Heart right ventricle (tissue), 16 donors: Measurements from ENCODE around the gene PDSS2. TPM values are rescaled to one million over a fixed set of nuclear protein-coding genes. Genes with fewer than 3 reads are reported as not detected.

Experiments
- ATAC-seq, 8 donors: fragments of 200-7000 bp; cut with Tn5 transposase; one replicate each; pipeline ENCODE4 v1.9.1; 2020; ENCODE audit warnings: mild to moderate bottlenecking in 8 of 8, moderate library complexity in 8 of 8, moderate number of reproducible peaks in 1 of 8
- DNase-seq, 2 donors: peaks; one replicate each; pipeline ENCODE4 v3.0.0-alpha.2; 2020
- H3K27ac ChIP-seq, 10 donors: fragments of 200-600 bp; sonication (generic) in 2 of 10; one replicate each; pipeline versions ENCODE4 v1.5.0 to v1.8.0; 2020 to 2022; ENCODE audit warnings: mild to moderate bottlenecking in 3 of 10
- H3K27me3 ChIP-seq, 7 donors: fragments of 200-600 bp; one replicate each; pipeline ENCODE4 v1.8.0; 2021 to 2022; ENCODE audit warnings: mild to moderate bottlenecking in 2 of 7
- H3K36me3 ChIP-seq, 9 donors: fragments of 200-600 bp; sonication (generic) in 1 of 9; one replicate each; pipeline versions ENCODE4 v1.5.0 to v1.8.0; 2020 to 2022; ENCODE audit warnings: mild to moderate bottlenecking in 2 of 9
- H3K4me1 ChIP-seq, 9 donors: fragments of 200-600 bp; sonication (generic) in 1 of 9; one replicate each; pipeline versions ENCODE4 v1.5.0 to v1.8.0; 2020 to 2022; ENCODE audit warnings: mild to moderate bottlenecking in 4 of 9
- H3K4me3 ChIP-seq, 10 donors: fragments of 200-600 bp; sonication (generic) in 2 of 10; one replicate each; pipeline versions ENCODE4 v1.5.0 to v1.8.0; 2020 to 2022; ENCODE audit warnings: mild to moderate bottlenecking in 7 of 10, moderate library complexity in 2 of 10
- H3K9me3 ChIP-seq, 11 donors: fragments of 200-600 bp in 10 of 11; sonication (generic) in 2 of 11; one replicate each; pipeline versions ENCODE4 v1.5.0 to v1.8.0; 2013 to 2022; ENCODE audit warnings: mild to moderate bottlenecking in 2 of 11, control low read depth in 1 of 11, moderate library complexity in 1 of 11
- WGBS, 2 donors: extraction: QIAGEN DNeasy Blood & Tissue Kit; methylation state at CpG; one replicate each; pipeline ENCODE4 v1.1.7; 2013; ENCODE audit warnings: inconsistent platforms in 1 of 2; 5-methylcytosine and 5-hydroxymethylcytosine counted together
- intact Hi-C, 10 donors: fragments of 100-400 bp; cut with DNase I; formaldehyde crosslinking; loops; one replicate each; pipeline versions ENCODE4 v1.11.1 to v1.14.2; 2022
- polyA plus RNA-seq, 2 donors: library from polyadenylated mRNA; stranded (reverse); fragments of 200-250 nt; gene quantifications; one replicate each; pipeline ENCODE4 v1.2.3, GENCODE V29; 2013
- total RNA-seq, 10 donors: library from RNA; stranded (reverse); fragmentation: NEBNext Ultra II Directional in 3 of 10; extraction: Animal tissue kit (Norgen Biotek cat#: 25700) in 3 of 10; gene quantifications; one replicate each; pipeline versions ENCODE4 v1.2.1 to v1.2.4, GENCODE V29; 2021 to 2023
- TF ChIP-seq, protein P1 (sequence below), 9 donors: fragments of 200-600 bp; sonication (generic) in 2 of 9; IDR thresholded peaks; one replicate each; pipeline versions ENCODE4 v1.5.0 to v1.8.0; 2021 to 2022; ENCODE audit warnings: antibody characterized with exemption in 9 of 9, mild to moderate bottlenecking in 5 of 9, moderate library complexity in 1 of 9
- donor health status: Arrhythmogenic right ventricular cardiomyopathy.
- donor health status: ischemic (EF 13 %, LVEDD 7.1; RV severe dilation, severe dysfunction).
- donor health status: healthy with polysubstance abuse.
- donor health status: DM: no; HTN: yes; CAD: no.
- donor health status: DM: no; HTN: no; CAD: no.
- donor health status: ischemic (EF 25% LVEDD 6.9; RV normal size, moderate dysfunction).
- donor health status: ischemic (EF 25% LVEDD 5.7; RV mildly dilated, moderate dysfunction).
- donor health status: healthy.
- donor health status: DM: yes; HTN: yes; CAD: no.
- donor health status: Ischemic cardiomyopathy.
- donor health status: ischemic (EF 35%, LVEDD 5.7; RV mildly dilated, moderate dysfunction).
- donor health status: nonischemic (EF 11% LVEDD 7.7; RV severe dilation, severe dysfunction).
- donor health status: DM: yes; HTN: yes; CAD: no.
- donor health status: PGD.
- donor health status: ischemic (EF 29% LVEDD 5.4; RV normal size, mild dysfunction).
- donor health status: nonischemic (EF 23%, LVEDD 6.1; RV moderate dilation, normal function).

Gene PDSS2
- total and polyA plus RNA-seq, 12 donors = 5.5 to 22.2 (median 18.0) TPM

DNA sequence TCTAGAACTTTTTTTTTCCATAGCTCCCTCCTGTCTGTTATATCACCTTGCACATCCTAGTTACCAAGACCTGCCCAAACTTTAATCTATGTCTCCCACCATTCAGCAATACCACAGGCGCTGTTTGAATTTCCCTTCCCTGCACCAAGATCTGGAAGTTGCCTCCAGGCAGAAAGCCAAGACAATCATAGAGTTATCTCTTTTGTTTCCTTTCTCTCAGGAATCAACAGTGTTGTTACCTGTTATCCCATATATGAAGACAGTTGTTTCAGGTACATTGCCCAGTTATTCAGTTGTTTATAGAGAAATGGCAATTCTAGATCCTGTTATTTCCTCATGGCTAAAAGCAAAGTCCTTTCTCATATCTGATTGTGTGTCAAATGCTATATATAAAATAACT is 63.2 kb downstream of the PDSS2 start:
- Histone ChIP-seq H3K36me3 (peaks cover 0 to 8% (median 0%) of the 10 kb centered on the region in 9 donors), H3K27me3 (no peaks in the 10 kb centered on the region), H3K27ac (no peak overlapping the region), H3K9me3 (peaks cover 0 to 43% (median 5%) of the 10 kb centered on the region in 11 donors), H3K4me3 (no peak overlapping the region), H3K4me1 (no peaks in the 10 kb centered on the region)
- TF ChIP-seq, protein P1, sequence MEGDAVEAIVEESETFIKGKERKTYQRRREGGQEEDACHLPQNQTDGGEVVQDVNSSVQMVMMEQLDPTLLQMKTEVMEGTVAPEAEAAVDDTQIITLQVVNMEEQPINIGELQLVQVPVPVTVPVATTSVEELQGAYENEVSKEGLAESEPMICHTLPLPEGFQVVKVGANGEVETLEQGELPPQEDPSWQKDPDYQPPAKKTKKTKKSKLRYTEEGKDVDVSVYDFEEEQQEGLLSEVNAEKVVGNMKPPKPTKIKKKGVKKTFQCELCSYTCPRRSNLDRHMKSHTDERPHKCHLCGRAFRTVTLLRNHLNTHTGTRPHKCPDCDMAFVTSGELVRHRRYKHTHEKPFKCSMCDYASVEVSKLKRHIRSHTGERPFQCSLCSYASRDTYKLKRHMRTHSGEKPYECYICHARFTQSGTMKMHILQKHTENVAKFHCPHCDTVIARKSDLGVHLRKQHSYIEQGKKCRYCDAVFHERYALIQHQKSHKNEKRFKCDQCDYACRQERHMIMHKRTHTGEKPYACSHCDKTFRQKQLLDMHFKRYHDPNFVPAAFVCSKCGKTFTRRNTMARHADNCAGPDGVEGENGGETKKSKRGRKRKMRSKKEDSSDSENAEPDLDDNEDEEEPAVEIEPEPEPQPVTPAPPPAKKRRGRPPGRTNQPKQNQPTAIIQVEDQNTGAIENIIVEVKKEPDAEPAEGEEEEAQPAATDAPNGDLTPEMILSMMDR (IDR thresholded peaks at IDR 0.05) = no peak
- 82 to 86% methylated on average over 1 of the region's 1 CpG for WGBS, 2 donors
- intact Hi-C loops = no loop called here
- ATAC-seq (no peak), DNase-seq (no peak)

DNA sequence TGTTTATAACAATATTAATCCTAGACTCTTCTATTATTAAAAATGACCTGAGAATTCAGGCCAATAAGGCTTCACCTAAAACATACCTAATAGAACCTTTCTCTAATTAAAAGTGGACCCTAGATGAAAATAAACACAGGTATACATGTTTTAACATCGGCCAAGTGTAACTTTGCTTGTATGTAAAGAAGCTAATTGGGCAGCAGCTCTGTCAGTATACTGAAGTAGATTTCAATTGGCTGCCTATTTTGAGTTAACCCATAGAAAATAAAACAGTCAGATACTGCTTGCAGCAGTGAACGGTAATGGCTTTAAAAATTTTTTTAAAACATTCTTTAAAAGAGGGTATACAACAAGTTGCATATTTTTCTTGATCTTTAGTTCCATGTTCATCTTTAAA is 67.3 kb downstream of the PDSS2 start:
- DNase-seq = no peak
- intact Hi-C loops = no loop called here
- Histone ChIP-seq H3K27me3 (no peaks in the 10 kb centered on the region), H3K9me3 (peaks cover 0 to 40% (median 5%) of the 10 kb centered on the region in 11 donors), H3K4me1 (no peaks in the 10 kb centered on the region), H3K27ac (no peak overlapping the region), H3K4me3 (no peak overlapping the region), H3K36me3 (peaks cover 0 to 8% (median 0%) of the 10 kb centered on the region in 9 donors)
- TF ChIP-seq, protein P1 (IDR thresholded peaks at IDR 0.05) = no peak
- no peak for ATAC-seq
- 98 to 99% methylated on average over 2 of the region's 2 CpGs for WGBS, 2 donors

DNA sequence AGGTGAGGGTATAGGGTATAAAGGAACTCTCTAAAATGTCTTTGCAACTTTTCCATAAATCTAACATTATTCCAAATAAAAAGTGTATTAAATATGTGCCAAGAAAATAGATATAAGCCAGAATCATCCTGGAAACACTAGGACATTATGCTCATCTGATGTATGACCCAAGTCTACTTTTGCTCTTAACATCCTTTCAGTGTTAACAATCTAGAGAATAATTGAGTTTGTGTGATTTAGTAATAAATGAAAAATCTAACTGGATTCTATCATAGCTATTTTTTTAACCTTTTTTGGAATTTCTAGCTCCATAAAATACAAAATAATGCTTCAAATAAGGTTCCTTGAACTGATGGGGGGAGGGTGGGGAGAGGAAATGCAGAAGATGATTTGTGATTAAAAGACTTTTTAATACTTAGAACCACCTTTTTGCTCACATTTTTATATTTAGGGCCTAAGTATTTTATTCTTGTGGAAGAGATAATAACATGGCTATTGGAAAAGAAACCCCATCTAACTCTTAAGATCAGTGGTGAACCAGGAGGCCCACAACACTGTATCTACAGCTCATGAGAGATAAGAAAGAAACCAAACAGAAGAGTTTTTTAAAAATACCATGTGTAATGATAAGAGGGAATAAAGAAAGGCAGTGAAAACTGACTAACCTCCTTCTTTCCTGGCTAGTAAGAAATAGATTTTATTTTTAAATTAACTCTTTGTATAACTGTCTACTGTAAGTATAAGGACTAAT is 68.5 kb downstream of the PDSS2 start:
- ATAC-seq = no peak
- no peaks in the 10 kb centered on the region for H3K4me1 ChIP-seq
- no peak overlapping the region for H3K27ac ChIP-seq
- H3K27me3 ChIP-seq = no peaks in the 10 kb centered on the region
- peaks cover 0 to 35% (median 5%) of the 10 kb centered on the region in 11 donors for H3K9me3 ChIP-seq
- intact Hi-C loops = no loop called here
- peaks cover 0 to 8% (median 0%) of the 10 kb centered on the region in 9 donors for H3K36me3 ChIP-seq
- no peak for DNase-seq
- H3K4me3 ChIP-seq = no peak overlapping the region
- TF ChIP-seq, protein P1 (IDR thresholded peaks at IDR 0.05) = no peak

DNA sequence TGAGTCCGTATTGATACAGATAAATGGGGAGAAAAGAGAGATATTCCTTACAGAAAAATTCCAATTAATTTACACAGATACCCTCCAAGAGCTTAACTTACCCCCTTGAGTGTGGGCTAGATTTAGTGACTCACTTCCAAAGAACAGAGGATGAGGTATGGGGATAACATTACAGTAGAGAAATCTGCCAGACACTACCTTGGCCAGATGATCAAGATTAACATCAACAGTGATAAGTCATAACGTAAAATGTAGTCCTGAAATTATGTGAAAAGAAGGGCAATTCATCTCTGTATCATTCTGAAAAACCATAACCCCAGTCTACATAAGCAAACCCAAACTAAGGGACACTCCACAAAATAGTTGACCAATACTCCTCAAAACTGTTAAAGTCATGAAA is 69.3 kb downstream of the PDSS2 start:
- ATAC-seq = no peak
- 93 to 100% methylated on average over 2 of the region's 2 CpGs for WGBS, 2 donors

More for the DNA sequence above, 69.3 kb downstream of the PDSS2 start:
- H3K4me3 ChIP-seq = no peak overlapping the region
- no peaks in the 10 kb centered on the region for H3K27me3 ChIP-seq
- intact Hi-C loops = no loop called here
- peaks cover 0 to 28% (median 3%) of the 10 kb centered on the region in 11 donors for H3K9me3 ChIP-seq
- no peak for DNase-seq
- TF ChIP-seq, protein P1 (IDR thresholded peaks at IDR 0.05) = no peak
- H3K4me1 ChIP-seq = no peaks in the 10 kb centered on the region
- peaks cover 0 to 8% (median 0%) of the 10 kb centered on the region in 9 donors for H3K36me3 ChIP-seq
- no peak overlapping the region for H3K27ac ChIP-seq
